ENCODE results near the gene SEC61A2.
"Not testable (repeated sequence)": the region's sequence is repeated elsewhere in the genome, so short reads cannot be mapped to it uniquely, and the experiment has no call there.

Gene SEC61A2

DNA sequence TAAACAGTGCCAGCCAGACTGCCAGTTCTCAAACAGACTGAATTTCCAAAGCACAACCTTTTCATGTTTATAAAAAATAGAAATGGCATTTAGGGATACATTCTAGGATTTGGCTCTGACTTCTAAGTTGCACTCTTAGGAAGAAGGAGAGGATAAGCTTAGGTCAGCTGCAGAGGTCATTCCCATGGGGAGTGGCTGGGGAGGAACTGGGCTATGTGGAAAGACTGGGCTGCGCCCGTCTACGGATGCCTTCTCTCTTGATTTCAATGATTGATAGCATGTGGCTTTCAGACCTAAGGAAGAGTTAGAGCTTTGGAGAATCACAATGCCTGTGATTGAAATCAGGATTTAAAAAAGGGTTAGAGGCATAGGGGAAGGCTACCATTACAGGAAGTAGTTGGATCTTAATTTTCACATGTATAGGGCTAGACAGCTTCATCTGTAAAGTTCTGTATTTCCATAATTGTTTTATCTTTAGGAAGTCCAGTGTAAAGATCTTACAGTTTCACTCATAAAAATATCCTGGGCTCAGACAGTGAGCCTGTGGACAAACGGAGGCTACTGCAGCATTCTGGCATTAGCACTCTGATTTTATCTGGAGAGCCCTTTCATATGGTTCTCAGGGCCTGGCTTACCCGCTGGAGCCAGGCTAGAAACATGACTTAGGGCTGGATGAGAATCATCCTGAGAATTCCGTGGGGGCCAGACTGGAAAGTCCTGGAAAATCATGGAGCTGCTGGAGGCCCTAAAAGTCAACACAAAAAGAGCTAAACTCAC is 36.7 kb downstream of the SEC61A2 start:
- Histone ChIP-seq H3K4me1 (ENCODE audit: insufficient read depth, low read length) (no peaks in the 10 kb centered on the region), H2AFZ (ENCODE audit: low read depth, low read length) (no peak overlapping the region), H3K36me3 (ENCODE audit: insufficient read depth, low read length) (peaks cover 84% of the 10 kb centered on the region), H3K4me3 (ENCODE audit: low read length) (no peak overlapping the region), H3K9me3 (ENCODE audit: low read length) (no peaks in the 10 kb centered on the region), H3K27me3 (ENCODE audit: insufficient read depth, low read length) (no peaks in the 10 kb centered on the region)

DNA sequence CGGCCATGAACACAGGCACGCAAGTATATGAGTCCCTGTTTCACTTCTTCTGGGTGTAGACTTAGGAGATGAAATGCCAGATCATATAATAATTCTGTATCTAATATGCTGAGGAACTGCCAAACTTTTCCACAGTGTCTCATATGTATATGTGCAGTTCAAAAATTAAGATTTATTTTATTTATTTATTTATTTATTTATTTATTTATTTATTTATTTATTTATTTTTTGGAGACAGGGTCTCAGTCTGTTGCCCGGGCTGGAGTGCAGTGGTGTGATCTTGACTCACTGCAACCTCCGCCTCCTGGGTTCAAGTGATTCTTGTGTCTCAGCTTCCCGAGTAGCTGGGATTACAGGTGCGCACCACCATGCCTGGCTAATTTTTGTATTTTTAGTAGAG is 42.0 kb downstream of the SEC61A2 start:
- H3K4me1 ChIP-seq (ENCODE audit: insufficient read depth, low read length); H3K4me3 ChIP-seq (ENCODE audit: low read length); H2AFZ ChIP-seq (ENCODE audit: low read depth, low read length); H3K9me3 ChIP-seq (ENCODE audit: low read length); H3K27me3 ChIP-seq (ENCODE audit: insufficient read depth, low read length): not testable (repeated sequence)
- peaks cover 63% of the 10 kb centered on the region for H3K36me3 ChIP-seq (ENCODE audit: insufficient read depth, low read length)

DNA sequence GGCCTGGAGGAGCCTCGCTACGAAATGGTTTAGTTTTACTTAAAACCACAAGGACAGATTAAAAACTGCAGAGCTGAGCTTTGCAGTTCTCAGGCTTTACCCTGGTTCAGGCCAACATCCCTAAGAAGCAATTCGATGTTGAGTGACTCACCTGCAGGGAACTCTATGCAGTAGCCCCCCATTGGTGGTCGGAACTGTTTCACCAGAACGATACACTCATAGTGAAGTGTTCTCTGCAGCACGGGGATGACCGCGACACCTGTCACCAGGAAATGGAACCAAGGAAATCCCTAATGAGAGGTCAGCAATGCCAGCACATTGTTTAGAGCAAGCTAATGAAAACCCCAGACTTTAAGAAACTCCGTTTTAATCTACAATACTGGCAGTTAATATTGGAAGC is 48.2 kb downstream of the SEC61A2 start:
- Histone ChIP-seq H3K36me3 (ENCODE audit: insufficient read depth, low read length) (peaks cover 39% of the 10 kb centered on the region), H3K4me3 (ENCODE audit: low read length) (no peak overlapping the region), H2AFZ (ENCODE audit: low read depth, low read length) (no peak overlapping the region), H3K9me3 (ENCODE audit: low read length) (no peaks in the 10 kb centered on the region), H3K27me3 (ENCODE audit: insufficient read depth, low read length) (no peaks in the 10 kb centered on the region), H3K4me1 (ENCODE audit: insufficient read depth, low read length) (peaks cover 4% of the 10 kb centered on the region)

DNA sequence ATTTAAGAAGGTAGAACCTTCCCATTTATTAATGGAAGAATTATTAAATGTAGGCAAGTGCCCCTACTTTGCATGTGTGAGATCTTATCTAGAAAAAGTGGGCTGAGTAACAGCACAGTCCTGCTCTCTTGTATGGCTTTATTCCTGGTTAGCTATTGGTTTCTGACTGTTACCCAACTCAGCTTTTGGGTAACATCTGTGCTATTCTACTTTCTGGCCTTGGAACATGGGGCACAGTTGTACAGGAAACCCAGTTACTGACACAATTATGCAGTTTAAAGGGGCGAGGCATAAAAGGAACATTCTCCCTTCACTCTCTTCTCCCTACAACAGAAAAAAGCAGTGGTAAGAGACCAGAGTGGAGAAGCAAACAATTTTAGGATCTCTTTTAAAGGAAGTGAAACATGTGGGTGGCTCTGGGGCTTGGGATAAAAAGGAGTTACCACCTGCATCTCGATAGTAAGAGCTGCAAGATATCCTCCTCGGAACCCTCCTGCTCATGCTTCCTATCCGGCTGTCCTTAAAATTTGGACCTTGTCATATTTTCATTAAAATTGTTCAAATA is 50.2 kb downstream of the SEC61A2 start:
- no peaks in the 10 kb centered on the region for H3K27me3 ChIP-seq (ENCODE audit: insufficient read depth, low read length)
- H3K4me3 ChIP-seq (ENCODE audit: low read length): no peak overlapping the region
- H3K36me3 ChIP-seq (ENCODE audit: insufficient read depth, low read length): peaks cover 32% of the 10 kb centered on the region
- peaks cover 4% of the 10 kb centered on the region for H3K4me1 ChIP-seq (ENCODE audit: insufficient read depth, low read length)
- no peaks in the 10 kb centered on the region for H3K9me3 ChIP-seq (ENCODE audit: low read length)
- H2AFZ ChIP-seq (ENCODE audit: low read depth, low read length): no peak overlapping the region

DNA sequence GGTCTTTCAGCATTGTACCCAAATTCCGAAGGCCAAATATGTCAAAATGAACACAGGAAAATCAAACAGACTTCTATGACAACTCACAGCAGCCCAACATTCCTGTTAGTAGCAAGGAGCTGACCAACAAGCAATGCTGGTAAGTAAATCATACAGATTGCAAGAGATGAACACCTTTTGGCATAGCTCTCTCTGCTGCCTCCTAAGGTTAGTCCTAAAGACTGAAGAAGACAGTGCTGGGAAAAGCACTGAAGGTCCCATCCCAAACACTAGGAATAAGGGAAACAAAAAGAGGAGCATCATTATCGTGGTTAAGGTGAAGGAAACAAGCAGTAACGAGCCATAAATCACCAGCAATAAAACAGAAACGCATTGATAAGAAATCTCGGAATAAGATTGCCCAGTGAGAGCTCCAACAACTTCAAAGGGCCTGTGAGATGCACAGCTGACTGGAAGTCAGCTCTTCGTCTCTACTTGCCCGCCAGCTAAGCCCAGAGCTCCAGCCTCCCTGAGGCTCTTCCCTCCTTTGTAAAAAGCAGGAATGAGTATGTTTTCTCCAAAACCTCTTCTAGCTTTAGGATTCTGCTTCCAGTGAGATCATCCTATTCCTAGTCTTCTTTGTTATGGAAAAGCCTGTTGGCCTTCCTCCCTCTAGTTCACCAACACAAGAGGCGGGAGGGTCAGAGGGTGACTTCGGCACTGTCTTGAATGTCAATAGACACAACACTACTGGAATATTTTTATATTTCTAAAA is 50.9 kb downstream of the SEC61A2 start:
- H3K4me1 ChIP-seq (ENCODE audit: insufficient read depth, low read length): peaks cover 4% of the 10 kb centered on the region
- no peaks in the 10 kb centered on the region for H3K9me3 ChIP-seq (ENCODE audit: low read length)
- no peak overlapping the region for H2AFZ ChIP-seq (ENCODE audit: low read depth, low read length)
- H3K27me3 ChIP-seq (ENCODE audit: insufficient read depth, low read length): no peaks in the 10 kb centered on the region
- no peak overlapping the region for H3K4me3 ChIP-seq (ENCODE audit: low read length)
- peaks cover 36% of the 10 kb centered on the region for H3K36me3 ChIP-seq (ENCODE audit: insufficient read depth, low read length)

DNA sequence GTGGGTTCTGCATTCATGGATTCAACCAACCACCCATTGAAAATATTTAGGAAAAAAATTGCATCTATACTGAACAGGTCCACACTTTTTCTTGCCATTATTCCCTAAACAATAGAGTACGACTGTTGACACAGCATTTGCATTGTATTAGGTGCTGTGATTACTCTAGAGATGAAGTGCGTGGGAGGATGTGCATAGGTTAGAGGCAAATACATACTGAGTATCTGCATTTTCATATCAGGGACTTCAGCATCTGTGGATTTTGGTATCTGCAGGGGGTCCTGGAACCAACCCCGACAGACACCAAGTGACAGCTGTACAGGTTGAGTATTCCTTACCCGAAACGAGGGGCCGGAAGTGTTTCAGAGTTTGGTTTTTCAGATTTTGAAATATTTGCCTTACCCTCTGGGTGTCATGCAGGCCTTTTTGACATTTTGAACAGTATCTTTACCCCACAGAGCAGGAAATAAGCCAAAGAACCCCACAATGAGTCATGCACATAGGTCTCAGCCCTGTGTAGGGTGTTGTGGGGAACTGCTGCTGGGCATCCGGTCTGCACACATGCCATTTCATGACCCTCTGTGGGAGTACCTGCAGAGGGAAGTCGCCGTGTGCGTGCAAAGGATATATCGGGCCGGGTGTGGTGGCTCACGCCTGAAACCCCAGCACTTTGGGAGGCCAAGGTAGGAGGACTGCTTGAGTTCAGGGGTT is 51.7 kb downstream of the SEC61A2 start:
- no peak overlapping the region for H2AFZ ChIP-seq (ENCODE audit: low read depth, low read length)
- no peaks in the 10 kb centered on the region for H3K9me3 ChIP-seq (ENCODE audit: low read length)
- H3K4me1 ChIP-seq (ENCODE audit: insufficient read depth, low read length): peaks cover 4% of the 10 kb centered on the region
- H3K4me3 ChIP-seq (ENCODE audit: low read length): no peak overlapping the region
- H3K27me3 ChIP-seq (ENCODE audit: insufficient read depth, low read length): no peaks in the 10 kb centered on the region
- H3K36me3 ChIP-seq (ENCODE audit: insufficient read depth, low read length): peaks cover 43% of the 10 kb centered on the region

DNA sequence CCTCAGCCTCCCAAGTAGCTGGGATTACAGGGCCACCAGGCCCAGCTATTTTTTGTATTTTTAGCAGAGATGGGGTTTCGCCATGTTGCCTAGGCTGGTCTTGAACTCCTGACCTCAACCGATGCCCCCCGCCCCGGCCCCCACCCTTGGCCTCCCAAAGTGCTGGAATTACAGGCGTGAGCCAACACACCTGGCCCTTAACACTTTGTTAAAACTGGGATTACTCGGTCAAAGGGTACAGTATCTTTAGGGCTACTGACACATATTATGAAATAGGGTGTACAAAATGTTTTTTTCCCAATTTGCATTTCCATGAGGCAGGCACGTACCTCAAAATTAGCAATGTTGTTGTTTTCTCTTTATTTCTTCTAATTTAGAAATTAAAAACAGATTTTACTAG is 54.7 kb downstream of the SEC61A2 start:
- Histone ChIP-seq H2AFZ (ENCODE audit: low read depth, low read length) (no peak overlapping the region), H3K4me1 (ENCODE audit: insufficient read depth, low read length) (peaks cover 4% of the 10 kb centered on the region), H3K27me3 (ENCODE audit: insufficient read depth, low read length) (no peaks in the 10 kb centered on the region), H3K9me3 (ENCODE audit: low read length) (no peaks in the 10 kb centered on the region), H3K36me3 (ENCODE audit: insufficient read depth, low read length) (peaks cover 38% of the 10 kb centered on the region), H3K4me3 (ENCODE audit: low read length) (no peak overlapping the region)

DNA sequence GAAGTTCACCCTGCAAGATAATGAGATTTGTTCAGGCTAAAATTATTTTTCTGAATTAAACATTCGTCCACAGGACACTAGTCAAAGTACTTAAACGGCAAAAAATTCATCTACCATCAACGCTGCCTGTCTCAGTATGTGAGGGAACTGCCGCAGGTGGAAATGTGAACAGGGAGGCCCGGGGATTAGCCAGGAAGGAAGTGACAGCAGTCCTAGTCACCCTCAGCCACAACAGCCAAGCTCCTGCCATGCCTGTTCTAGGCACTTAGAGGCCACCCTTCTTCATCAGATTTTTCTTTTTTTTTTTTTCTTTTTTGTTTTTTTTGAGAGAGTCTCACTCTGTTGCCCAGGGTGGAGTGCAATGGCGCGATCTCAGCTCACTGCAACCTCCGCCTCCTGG is 56.8 kb downstream of the SEC61A2 start:
- Histone ChIP-seq H3K9me3 (ENCODE audit: low read length) (no peaks in the 10 kb centered on the region), H2AFZ (ENCODE audit: low read depth, low read length) (no peak overlapping the region), H3K36me3 (ENCODE audit: insufficient read depth, low read length) (peaks cover 32% of the 10 kb centered on the region), H3K4me1 (ENCODE audit: insufficient read depth, low read length) (no peaks in the 10 kb centered on the region), H3K27me3 (ENCODE audit: insufficient read depth, low read length) (no peaks in the 10 kb centered on the region), H3K4me3 (ENCODE audit: low read length) (no peak overlapping the region)

DNA sequence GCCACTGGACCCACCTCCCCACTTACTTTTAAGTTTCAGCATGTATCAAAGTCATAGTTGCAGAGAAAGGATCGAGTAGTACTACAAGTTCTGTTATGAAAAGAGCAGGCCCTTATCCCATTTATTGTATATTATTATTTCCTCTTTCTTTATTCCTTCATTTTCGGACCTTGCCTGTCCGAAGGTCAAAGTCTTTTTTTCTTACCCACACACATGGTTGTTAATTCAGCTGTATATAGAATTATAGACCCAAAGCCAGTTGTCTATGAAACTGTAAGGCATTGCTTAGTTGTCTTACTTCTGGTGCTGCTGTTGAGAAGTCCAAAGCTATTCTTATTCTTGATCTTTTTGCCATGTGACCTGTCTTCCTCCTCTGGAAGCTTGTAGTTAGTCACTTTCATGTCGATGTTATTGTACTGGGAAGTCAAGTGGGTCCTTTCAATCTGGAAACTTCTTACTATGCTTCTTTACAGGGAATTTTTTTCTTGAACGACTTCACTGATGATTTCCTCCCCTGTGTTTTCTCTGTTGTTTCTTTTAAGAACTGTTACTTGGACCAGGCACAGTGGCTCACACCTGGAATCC is 57.9 kb downstream of the SEC61A2 start:
- H2AFZ ChIP-seq (ENCODE audit: low read depth, low read length): no peak overlapping the region
- H3K4me3 ChIP-seq (ENCODE audit: low read length): no peak overlapping the region
- H3K36me3 ChIP-seq (ENCODE audit: insufficient read depth, low read length): peaks cover 33% of the 10 kb centered on the region
- no peaks in the 10 kb centered on the region for H3K9me3 ChIP-seq (ENCODE audit: low read length)
- no peaks in the 10 kb centered on the region for H3K4me1 ChIP-seq (ENCODE audit: insufficient read depth, low read length)
- H3K27me3 ChIP-seq (ENCODE audit: insufficient read depth, low read length): no peaks in the 10 kb centered on the region

DNA sequence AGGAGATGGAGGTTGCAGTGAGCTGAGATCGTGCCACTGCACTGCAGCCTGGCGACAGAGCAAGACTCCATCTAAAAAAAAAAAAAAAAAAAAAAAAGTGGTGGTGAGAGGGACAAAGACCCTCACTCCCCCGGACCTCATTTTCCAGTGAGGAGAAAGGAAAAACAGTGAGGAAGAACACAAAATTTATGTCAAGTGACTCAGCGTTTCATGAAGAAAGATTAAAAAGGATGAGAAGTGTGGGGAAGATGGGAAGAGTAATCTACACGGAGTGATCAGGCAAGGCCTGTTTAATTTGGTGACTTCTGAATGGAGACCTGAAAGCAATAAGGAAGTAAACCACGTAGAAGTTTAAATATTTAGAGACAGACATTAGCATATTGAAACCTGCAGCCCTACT is 59.2 kb downstream of the SEC61A2 start:
- H3K27me3 ChIP-seq (ENCODE audit: insufficient read depth, low read length): no peaks in the 10 kb centered on the region
- H3K36me3 ChIP-seq (ENCODE audit: insufficient read depth, low read length): peaks cover 29% of the 10 kb centered on the region
- H2AFZ ChIP-seq (ENCODE audit: low read depth, low read length): no peak overlapping the region
- no peak overlapping the region for H3K4me3 ChIP-seq (ENCODE audit: low read length)
- no peaks in the 10 kb centered on the region for H3K4me1 ChIP-seq (ENCODE audit: insufficient read depth, low read length)
- H3K9me3 ChIP-seq (ENCODE audit: low read length): no peaks in the 10 kb centered on the region

DNA sequence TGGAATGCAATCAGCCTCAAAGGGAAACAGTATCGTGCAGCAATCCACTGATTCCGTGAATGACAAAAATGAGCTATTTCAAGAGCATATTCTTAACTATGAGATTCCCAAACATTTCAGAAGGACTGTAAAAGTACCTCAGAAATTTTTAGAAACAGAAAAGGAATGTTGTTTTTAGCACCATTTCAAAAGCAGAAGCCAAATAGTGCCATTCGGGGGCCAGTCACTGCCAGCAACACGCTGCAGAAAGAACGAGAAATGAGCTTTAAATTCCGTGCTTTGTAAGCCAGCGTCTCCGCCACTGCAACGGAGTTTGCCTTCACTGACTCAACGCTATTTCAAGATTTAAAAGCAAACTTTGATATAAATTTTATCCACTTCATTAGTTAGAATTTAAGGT is 59.9 kb downstream of the SEC61A2 start:
- no peaks in the 10 kb centered on the region for H3K9me3 ChIP-seq (ENCODE audit: low read length)
- H3K4me1 ChIP-seq (ENCODE audit: insufficient read depth, low read length): peaks cover 5% of the 10 kb centered on the region
- peaks cover 29% of the 10 kb centered on the region for H3K36me3 ChIP-seq (ENCODE audit: insufficient read depth, low read length)
- H2AFZ ChIP-seq (ENCODE audit: low read depth, low read length): no peak overlapping the region
- no peak overlapping the region for H3K4me3 ChIP-seq (ENCODE audit: low read length)
- H3K27me3 ChIP-seq (ENCODE audit: insufficient read depth, low read length): no peaks in the 10 kb centered on the region

DNA sequence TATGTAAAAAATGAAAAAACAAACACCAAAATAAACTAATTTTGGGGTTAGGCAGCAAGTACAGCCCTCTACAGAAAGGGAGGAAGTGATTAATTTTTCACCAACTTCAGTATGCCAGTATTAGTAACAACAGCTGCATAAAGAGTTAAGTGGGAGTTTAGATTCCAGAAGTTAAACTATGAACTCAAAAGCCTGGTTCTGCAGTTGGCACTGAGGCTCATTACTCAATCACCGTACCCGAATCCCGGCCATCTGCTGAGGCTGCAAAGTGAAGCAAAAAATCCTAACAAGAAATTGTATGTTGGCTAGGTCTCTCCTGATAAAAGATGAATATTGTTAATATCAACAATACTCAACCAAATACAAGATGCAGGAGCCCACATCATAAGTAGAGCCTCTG is 62.2 kb downstream of the SEC61A2 start:
- H3K36me3 ChIP-seq (ENCODE audit: insufficient read depth, low read length): peaks cover 13% of the 10 kb centered on the region
- no peaks in the 10 kb centered on the region for H3K27me3 ChIP-seq (ENCODE audit: insufficient read depth, low read length)
- H3K4me3 ChIP-seq (ENCODE audit: low read length): no peak overlapping the region
- no peak overlapping the region for H2AFZ ChIP-seq (ENCODE audit: low read depth, low read length)
- no peaks in the 10 kb centered on the region for H3K9me3 ChIP-seq (ENCODE audit: low read length)
- H3K4me1 ChIP-seq (ENCODE audit: insufficient read depth, low read length): peaks cover 8% of the 10 kb centered on the region

DNA sequence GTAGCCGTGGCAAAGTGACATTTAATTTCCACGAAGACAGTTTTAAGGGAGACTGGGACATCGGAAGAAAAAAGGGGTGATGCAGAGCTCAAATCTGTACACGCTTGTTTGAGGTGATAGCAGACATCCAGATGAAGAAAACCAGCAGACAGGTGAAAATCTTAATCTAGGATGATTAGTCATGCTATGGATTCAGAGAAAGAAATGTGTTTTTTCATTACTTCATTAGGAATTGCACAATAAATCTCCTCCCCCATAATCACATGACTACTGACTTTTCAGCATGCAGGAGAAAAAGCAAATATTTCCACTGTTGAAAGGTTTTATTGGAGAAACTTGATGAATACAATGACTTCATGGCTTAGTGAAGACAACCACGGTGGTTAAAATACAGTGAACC is 63.7 kb downstream of the SEC61A2 start:
- H2AFZ ChIP-seq (ENCODE audit: low read depth, low read length): no peak overlapping the region
- peaks cover 8% of the 10 kb centered on the region for H3K4me1 ChIP-seq (ENCODE audit: insufficient read depth, low read length)
- no peak overlapping the region for H3K4me3 ChIP-seq (ENCODE audit: low read length)
- no peaks in the 10 kb centered on the region for H3K27me3 ChIP-seq (ENCODE audit: insufficient read depth, low read length)
- H3K9me3 ChIP-seq (ENCODE audit: low read length): no peaks in the 10 kb centered on the region
- H3K36me3 ChIP-seq (ENCODE audit: insufficient read depth, low read length): peaks cover 5% of the 10 kb centered on the region
